SK-N-SH treated with all-trans-retinoic acid at 6 μM for 48 hours (cell line): ENCODE data around the gene ING3.

Experiments used
- ARNTL ChIP-seq: fragments of 450-650 bp; formaldehyde crosslinking; IDR thresholded peaks from 2 replicates; pipeline ENCODE4 v1.5.0; 2020; ENCODE audit warnings: low read depth, mild to moderate bottlenecking, moderate library complexity, borderline replicate concordance
- BACH2 ChIP-seq: fragments of 250-450 bp; sonication (Bioruptor Pico); IDR thresholded peaks from 2 replicates; pipeline ENCODE4 v1.9.0; 2021; ENCODE audit warnings: mild to moderate bottlenecking, borderline replicate concordance
- GLIS3 ChIP-seq: fragments of 250-450 bp; sonication (Bioruptor Pico); IDR thresholded peaks from 2 replicates; pipeline ENCODE4 v1.5.0; 2020; ENCODE audit warnings: mild to moderate bottlenecking, moderate library complexity
- ZC3H10 ChIP-seq: fragments of 250-450 bp; sonication (Bioruptor Pico); IDR thresholded peaks from 2 replicates; pipeline ENCODE4 v1.5.1; 2021; ENCODE audit warnings: mild to moderate bottlenecking, moderate library complexity
- ZFP3 ChIP-seq: fragments of 250-450 bp; sonication (Bioruptor Pico); IDR thresholded peaks from 2 replicates; pipeline ENCODE4 v1.5.0; 2020; ENCODE audit warnings: mild to moderate bottlenecking, moderate library complexity
- TF ChIP-seq, protein P1 (sequence below): fragments of 250-450 bp; sonication (Bioruptor Pico); IDR thresholded peaks from 2 replicates; pipeline ENCODE4 v1.5.1; 2021; ENCODE audit warnings: mild to moderate bottlenecking, moderate library complexity

DNA sequence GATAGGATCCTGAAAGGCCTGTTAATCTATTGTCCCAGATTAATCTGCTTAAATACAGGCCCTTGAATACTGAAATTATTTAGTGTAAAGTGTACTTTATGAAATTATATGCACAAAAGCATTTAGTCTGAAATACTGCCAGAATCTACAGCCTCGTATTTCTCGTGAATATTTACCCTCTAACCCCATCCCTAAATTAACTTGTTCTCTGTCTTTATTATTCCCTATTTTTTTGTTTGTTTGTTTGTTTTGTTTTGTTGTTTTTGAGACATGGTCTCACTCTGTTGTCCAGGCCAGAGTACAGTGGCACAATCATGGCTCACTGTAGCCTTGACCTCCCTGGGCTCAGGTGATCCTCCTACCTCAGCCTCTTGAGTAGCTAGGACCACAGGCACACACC is 35.3 kb downstream of the ING3 start:
- TF ChIP-seq ZC3H10 (CRISPR knock-in tag) (no peak), ZFP3 (no peak), ARNTL (CRISPR knock-in tag) (no peak), BACH2 (no peak), GLIS3 (CRISPR knock-in tag) (no peak)
- TF ChIP-seq, protein P1, sequence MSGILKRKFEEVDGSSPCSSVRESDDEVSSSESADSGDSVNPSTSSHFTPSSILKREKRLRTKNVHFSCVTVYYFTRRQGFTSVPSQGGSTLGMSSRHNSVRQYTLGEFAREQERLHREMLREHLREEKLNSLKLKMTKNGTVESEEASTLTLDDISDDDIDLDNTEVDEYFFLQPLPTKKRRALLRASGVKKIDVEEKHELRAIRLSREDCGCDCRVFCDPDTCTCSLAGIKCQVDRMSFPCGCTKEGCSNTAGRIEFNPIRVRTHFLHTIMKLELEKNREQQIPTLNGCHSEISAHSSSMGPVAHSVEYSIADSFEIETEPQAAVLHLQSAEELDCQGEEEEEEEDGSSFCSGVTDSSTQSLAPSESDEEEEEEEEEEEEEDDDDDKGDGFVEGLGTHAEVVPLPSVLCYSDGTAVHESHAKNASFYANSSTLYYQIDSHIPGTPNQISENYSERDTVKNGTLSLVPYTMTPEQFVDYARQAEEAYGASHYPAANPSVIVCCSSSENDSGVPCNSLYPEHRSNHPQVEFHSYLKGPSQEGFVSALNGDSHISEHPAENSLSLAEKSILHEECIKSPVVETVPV: no peak
